ENCODE data around the gene GALC. TPM values are rescaled to one million over a fixed set of nuclear protein-coding genes. Genes with fewer than 3 reads are reported as not detected.

The GALC gene
- total and polyA plus RNA-seq, 9 of the 15 experiments (the other 6 are each of a cell fraction or from before 2014, with no cell fraction given): 1.6 to 15.0 (median 7.3) TPM

- TF ChIP-seq TOE1 (IDR thresholded peaks at IDR 0.05; ENCODE audit: borderline replicate concordance) (peak; percentile 96), TOE1 (CRISPR knock-in tag; IDR thresholded peaks at IDR 0.05; ENCODE audit: borderline replicate concordance, low read depth) (no peak), NRF1 (conservative IDR thresholded peaks at IDR 0.05 in 1 of 2, IDR thresholded peaks at IDR 0.05 in 1 of 2) (peak; percentile 58 to 64; a peak in 3 of 4 replicates), HES1 (IDR thresholded peaks at IDR 0.05; ENCODE audit: low read depth) (peak; percentile 94), ELF1 (tag; IDR thresholded peaks at IDR 0.05) (peak; percentile 54), TCF3 (CRISPR knock-in tag; IDR thresholded peaks at IDR 0.05) (no peak; the same call in 1 of the 2 replicates), RBFOX2 (IDR thresholded peaks at IDR 0.05; ENCODE audit: low read depth, low read length) (peak; percentile 90), DPF2 (IDR thresholded peaks at IDR 0.05) (peak; percentile 34; the same call in 1 of the 2 replicates), MAX (CRISPR knock-in tag; IDR thresholded peaks at IDR 0.05) (peak; percentile 83)
- TF ChIP-seq, protein P1, sequence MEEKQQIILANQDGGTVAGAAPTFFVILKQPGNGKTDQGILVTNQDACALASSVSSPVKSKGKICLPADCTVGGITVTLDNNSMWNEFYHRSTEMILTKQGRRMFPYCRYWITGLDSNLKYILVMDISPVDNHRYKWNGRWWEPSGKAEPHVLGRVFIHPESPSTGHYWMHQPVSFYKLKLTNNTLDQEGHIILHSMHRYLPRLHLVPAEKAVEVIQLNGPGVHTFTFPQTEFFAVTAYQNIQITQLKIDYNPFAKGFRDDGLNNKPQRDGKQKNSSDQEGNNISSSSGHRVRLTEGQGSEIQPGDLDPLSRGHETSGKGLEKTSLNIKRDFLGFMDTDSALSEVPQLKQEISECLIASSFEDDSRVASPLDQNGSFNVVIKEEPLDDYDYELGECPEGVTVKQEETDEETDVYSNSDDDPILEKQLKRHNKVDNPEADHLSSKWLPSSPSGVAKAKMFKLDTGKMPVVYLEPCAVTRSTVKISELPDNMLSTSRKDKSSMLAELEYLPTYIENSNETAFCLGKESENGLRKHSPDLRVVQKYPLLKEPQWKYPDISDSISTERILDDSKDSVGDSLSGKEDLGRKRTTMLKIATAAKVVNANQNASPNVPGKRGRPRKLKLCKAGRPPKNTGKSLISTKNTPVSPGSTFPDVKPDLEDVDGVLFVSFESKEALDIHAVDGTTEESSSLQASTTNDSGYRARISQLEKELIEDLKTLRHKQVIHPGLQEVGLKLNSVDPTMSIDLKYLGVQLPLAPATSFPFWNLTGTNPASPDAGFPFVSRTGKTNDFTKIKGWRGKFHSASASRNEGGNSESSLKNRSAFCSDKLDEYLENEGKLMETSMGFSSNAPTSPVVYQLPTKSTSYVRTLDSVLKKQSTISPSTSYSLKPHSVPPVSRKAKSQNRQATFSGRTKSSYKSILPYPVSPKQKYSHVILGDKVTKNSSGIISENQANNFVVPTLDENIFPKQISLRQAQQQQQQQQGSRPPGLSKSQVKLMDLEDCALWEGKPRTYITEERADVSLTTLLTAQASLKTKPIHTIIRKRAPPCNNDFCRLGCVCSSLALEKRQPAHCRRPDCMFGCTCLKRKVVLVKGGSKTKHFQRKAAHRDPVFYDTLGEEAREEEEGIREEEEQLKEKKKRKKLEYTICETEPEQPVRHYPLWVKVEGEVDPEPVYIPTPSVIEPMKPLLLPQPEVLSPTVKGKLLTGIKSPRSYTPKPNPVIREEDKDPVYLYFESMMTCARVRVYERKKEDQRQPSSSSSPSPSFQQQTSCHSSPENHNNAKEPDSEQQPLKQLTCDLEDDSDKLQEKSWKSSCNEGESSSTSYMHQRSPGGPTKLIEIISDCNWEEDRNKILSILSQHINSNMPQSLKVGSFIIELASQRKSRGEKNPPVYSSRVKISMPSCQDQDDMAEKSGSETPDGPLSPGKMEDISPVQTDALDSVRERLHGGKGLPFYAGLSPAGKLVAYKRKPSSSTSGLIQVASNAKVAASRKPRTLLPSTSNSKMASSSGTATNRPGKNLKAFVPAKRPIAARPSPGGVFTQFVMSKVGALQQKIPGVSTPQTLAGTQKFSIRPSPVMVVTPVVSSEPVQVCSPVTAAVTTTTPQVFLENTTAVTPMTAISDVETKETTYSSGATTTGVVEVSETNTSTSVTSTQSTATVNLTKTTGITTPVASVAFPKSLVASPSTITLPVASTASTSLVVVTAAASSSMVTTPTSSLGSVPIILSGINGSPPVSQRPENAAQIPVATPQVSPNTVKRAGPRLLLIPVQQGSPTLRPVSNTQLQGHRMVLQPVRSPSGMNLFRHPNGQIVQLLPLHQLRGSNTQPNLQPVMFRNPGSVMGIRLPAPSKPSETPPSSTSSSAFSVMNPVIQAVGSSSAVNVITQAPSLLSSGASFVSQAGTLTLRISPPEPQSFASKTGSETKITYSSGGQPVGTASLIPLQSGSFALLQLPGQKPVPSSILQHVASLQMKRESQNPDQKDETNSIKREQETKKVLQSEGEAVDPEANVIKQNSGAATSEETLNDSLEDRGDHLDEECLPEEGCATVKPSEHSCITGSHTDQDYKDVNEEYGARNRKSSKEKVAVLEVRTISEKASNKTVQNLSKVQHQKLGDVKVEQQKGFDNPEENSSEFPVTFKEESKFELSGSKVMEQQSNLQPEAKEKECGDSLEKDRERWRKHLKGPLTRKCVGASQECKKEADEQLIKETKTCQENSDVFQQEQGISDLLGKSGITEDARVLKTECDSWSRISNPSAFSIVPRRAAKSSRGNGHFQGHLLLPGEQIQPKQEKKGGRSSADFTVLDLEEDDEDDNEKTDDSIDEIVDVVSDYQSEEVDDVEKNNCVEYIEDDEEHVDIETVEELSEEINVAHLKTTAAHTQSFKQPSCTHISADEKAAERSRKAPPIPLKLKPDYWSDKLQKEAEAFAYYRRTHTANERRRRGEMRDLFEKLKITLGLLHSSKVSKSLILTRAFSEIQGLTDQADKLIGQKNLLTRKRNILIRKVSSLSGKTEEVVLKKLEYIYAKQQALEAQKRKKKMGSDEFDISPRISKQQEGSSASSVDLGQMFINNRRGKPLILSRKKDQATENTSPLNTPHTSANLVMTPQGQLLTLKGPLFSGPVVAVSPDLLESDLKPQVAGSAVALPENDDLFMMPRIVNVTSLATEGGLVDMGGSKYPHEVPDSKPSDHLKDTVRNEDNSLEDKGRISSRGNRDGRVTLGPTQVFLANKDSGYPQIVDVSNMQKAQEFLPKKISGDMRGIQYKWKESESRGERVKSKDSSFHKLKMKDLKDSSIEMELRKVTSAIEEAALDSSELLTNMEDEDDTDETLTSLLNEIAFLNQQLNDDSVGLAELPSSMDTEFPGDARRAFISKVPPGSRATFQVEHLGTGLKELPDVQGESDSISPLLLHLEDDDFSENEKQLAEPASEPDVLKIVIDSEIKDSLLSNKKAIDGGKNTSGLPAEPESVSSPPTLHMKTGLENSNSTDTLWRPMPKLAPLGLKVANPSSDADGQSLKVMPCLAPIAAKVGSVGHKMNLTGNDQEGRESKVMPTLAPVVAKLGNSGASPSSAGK (IDR thresholded peaks at IDR 0.05): peak; percentile 77
- TF ChIP-seq, protein P2, sequence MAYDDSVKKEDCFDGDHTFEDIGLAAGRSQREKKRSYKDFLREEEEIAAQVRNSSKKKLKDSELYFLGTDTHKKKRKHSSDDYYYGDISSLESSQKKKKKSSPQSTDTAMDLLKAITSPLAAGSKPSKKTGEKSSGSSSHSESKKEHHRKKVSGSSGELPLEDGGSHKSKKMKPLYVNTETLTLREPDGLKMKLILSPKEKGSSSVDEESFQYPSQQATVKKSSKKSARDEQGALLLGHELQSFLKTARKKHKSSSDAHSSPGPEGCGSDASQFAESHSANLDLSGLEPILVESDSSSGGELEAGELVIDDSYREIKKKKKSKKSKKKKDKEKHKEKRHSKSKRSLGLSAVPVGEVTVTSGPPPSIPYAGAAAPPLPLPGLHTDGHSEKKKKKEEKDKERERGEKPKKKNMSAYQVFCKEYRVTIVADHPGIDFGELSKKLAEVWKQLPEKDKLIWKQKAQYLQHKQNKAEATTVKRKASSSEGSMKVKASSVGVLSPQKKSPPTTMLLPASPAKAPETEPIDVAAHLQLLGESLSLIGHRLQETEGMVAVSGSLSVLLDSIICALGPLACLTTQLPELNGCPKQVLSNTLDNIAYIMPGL (CRISPR knock-in tag; IDR thresholded peaks at IDR 0.05): no peak
Measured at GRCh38 chr14:87992718-87993628, at the start of gene GALC (continued).
